Left ventricle myocardium inferior (tissue), 1 donor: Measurements from ENCODE around the gene TSR3. TPM values are rescaled to one million over a fixed set of nuclear protein-coding genes. Genes with fewer than 3 reads are reported as not detected.

Experiments used
- DNase-seq: peaks from one replicate; pipeline ENCODE4 v3.0.0-alpha.2; 2020
- H3K27ac ChIP-seq: fragments of 200-600 bp; replicated peaks from 2 replicates; pipeline ENCODE4 v1.8.0; 2021
- H3K27me3 ChIP-seq: fragments of 200-600 bp; 2 replicates; pipeline ENCODE4 v1.8.0; 2021; ENCODE audit warnings: low read depth
- H3K36me3 ChIP-seq: fragments of 200-600 bp; 2 replicates; pipeline ENCODE4 v1.8.0; 2021
- H3K4me1 ChIP-seq: fragments of 200-600 bp; 2 replicates; pipeline ENCODE4 v1.8.0; 2021
- H3K4me3 ChIP-seq: fragments of 200-600 bp; 2 replicates; pipeline ENCODE4 v1.8.0; 2021; ENCODE audit warnings: mild to moderate bottlenecking, moderate library complexity
- H3K9me3 ChIP-seq: fragments of 200-600 bp; replicated peaks from 2 replicates; pipeline ENCODE4 v1.8.0; 2021
- CTCF ChIP-seq: fragments of 200-600 bp; IDR thresholded peaks from 2 replicates; pipeline ENCODE4 v1.8.0; 2021; ENCODE audit warnings: antibody characterized with exemption, mild to moderate bottlenecking, borderline replicate concordance
- intact Hi-C: fragments of 100-400 bp; cut with micrococcal nuclease; formaldehyde crosslinking; loops from one replicate; pipeline ENCODE4 v1.11.0; 2022
- total RNA-seq: library from RNA; stranded (reverse); fragmentation: NEBNext Ultra II Directional; extraction: Animal tissue kit (Norgen Biotek cat#: 25700); gene quantifications from one replicate; pipeline ENCODE4 v1.2.1, GENCODE V29; 2021
- donor health status: DM: no; HTN: yes; CAD: no; lungs with severe emphysema.

Gene TSR3
- total RNA-seq, 1 donor from 2014 or later, result 54.9 TPM

- intact Hi-C loops, result no loop called here
- Histone ChIP-seq H3K36me3 (peaks cover 75% of the 10 kb centered on the region), H3K9me3 (no peaks in the 10 kb centered on the region), H3K27me3 (no peaks in the 10 kb centered on the region), H3K4me1 (peaks cover 40% of the 10 kb centered on the region), H3K27ac (no peak overlapping the region), H3K4me3 (no peak overlapping the region)
- no peak for TF ChIP-seq CTCF
- no peak for DNase-seq
Observed at GRCh38 chr16:1316033-1316405, 35.7 kb downstream of the TSR3 start.

- no peak for TF ChIP-seq CTCF
- DNase-seq, result no peak
- H3K27me3 ChIP-seq, result no peaks in the 10 kb centered on the region
- peaks cover 68% of the 10 kb centered on the region for H3K36me3 ChIP-seq
- intact Hi-C loops, result no loop called here
- H3K4me3 ChIP-seq, result no peak overlapping the region
- H3K4me1 ChIP-seq, result peaks cover 47% of the 10 kb centered on the region
- H3K9me3 ChIP-seq, result no peaks in the 10 kb centered on the region
- H3K27ac ChIP-seq, result no peak overlapping the region
Observed at GRCh38 chr16:1315081-1316032, 36.3 kb downstream of the TSR3 start.

- TF ChIP-seq CTCF, result no peak
- H3K36me3 ChIP-seq, result peaks cover 60% of the 10 kb centered on the region
- DNase-seq, result no peak
- peaks cover 52% of the 10 kb centered on the region for H3K4me1 ChIP-seq
- no peak overlapping the region for H3K27ac ChIP-seq
- H3K9me3 ChIP-seq, result no peaks in the 10 kb centered on the region
- H3K4me3 ChIP-seq, result no peak overlapping the region
- H3K27me3 ChIP-seq, result no peaks in the 10 kb centered on the region
- intact Hi-C loops, result no loop called here
Observed at GRCh38 chr16:1314399-1315068, 37.1 kb downstream of the TSR3 start.

- Histone ChIP-seq H3K36me3 (peaks cover 53% of the 10 kb centered on the region), H3K27me3 (no peaks in the 10 kb centered on the region), H3K4me1 (peaks cover 52% of the 10 kb centered on the region), H3K9me3 (no peaks in the 10 kb centered on the region), H3K4me3 (no peak overlapping the region), H3K27ac (no peak overlapping the region)
- intact Hi-C loops, result no loop called here
- DNase-seq, result no peak
- no peak for TF ChIP-seq CTCF
Observed at GRCh38 chr16:1313721-1314369, 37.8 kb downstream of the TSR3 start.

- Histone ChIP-seq H3K27ac (peak overlapping the region; percentile 100), H3K4me1 (peaks cover 55% of the 10 kb centered on the region), H3K4me3 (peak overlapping the region; percentile 95), H3K9me3 (no peaks in the 10 kb centered on the region), H3K27me3 (no peaks in the 10 kb centered on the region), H3K36me3 (peaks cover 44% of the 10 kb centered on the region)
- no peak for DNase-seq
- TF ChIP-seq CTCF, result no peak
- intact Hi-C loops, result no loop called here
Observed at GRCh38 chr16:1312903-1313302, 38.8 kb downstream of the TSR3 start.
